ENCODE measurements around the gene RBM22.
A peak's percentile ranks its signal among the peaks of the same experiment; 100 is the strongest.

The RBM22 gene

GRCh38 chr5:150672237-150672883, 28.5 kb downstream of the RBM22 start:
- peak; percentile 48 for DNase-seq

GRCh38 chr5:150671509-150672236, 29.2 kb downstream of the RBM22 start:
- DNase-seq, result no peak

DNA sequence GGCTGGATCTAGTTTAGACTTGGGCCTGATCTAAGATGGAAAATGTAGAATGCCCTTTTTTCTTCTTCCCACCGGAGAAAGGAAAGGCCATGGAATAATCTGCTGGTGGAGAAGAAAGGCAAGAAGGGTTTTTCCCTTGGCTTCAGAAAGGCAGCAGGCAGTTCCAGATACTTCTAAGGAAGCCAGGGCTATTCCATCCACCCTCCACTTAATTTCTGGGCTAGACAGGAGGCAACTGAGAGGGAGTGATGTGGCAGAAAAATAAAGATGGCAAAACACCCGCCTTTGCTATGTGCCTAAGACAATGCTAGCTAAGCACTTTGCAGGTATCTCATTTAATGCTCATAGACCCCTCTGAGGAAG, 29.9 kb downstream of the RBM22 start:
- DNase-seq, result no peak

DNA sequence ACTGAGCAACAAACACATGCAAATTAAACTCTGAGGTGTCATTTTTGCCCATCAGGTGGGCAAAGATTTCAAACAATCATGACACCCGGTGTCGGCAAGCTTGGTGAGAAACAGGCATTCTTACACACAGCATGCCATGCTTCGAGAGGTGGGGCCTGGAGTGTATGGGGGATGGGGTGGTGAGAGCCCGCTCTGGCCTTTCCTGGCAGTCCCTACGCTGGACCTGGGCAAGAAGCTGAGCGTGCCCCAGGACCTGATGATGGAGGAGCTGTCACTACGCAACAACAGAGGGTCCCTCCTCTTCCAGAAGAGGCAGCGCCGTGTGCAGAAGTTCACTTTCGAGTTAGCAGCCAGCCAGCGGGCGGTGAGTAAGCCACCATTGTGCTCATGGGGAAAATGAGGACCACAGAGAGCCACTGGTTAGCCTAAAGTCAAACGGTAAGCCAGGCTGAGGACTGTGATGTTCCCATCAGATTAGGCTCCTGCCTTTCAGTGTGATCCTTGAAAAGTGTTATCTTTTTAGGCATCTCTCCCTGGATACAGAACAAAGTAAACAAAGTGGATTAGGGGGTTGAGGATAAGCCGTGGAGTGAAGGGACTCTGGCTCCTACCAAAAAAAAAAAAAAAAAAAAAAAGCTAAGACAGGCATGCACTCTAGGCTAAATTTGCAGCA, 30.5 kb downstream of the RBM22 start:
- DNase-seq, result no peak

- DNase-seq, result no peak
These were observed 35.8 kb downstream of the RBM22 start for GRCh38 chr5:150665044-150665443.

DNA sequence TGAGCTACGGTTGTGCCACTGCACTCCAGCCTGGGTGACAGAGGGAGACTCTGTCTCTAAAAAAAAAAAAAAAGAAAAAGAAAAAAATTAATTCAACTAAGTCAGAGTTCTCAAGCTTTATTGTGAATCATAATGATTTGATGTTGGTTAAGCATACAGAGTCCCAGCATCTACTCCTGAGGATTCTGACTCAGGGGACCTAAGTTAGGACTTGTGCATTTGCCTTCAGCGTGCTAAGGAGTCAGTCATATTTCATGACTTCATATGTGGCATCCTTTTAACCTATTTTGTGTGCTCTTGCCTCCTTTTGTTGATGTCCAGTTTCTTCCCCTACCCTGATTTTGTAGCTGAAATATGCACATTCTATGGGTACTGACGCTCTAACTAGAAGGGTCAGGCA, 36.9 kb downstream of the RBM22 start:
- DNase-seq, result no peak

DNA sequence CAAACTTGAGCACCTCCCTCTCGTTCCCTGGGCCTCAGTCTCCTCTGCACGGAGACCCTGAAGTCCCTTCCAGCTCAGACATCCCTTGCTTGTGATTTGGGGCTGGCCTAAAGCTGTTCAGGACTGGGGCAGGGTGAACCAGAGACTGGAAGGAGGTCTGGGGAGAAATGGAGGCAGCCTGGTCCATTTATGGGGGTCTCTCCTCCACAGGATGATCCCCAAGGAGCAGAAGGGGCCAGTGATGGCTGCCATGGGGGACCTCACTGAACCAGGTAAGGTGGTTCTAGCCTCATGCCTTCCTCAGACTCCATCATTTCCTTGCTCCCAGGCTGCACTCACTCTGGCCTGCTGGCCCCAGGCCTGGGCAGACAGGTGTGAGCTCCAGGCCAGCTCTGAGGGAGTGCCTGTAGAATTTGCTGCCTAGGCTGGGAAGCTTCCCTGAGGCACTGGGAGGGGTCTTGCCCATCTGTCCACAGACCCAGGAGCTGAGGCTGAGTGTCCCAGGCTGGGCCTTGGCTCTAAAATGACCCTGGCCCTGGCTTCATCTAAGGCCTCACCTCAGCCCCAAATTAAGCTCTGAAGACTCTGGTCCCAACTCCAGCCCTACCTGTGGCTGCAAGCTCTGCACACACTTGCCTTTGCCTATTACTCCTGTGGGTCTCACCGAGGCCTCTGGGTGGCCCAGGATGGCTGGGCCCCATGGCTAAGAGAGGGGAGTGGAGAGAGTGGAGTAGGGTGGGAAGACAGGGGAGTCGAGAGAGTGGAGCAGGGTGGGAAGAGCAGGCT, 37.9 kb downstream of the RBM22 start:
- DNase-seq, result no peak

- DNase-seq, result no peak
These were observed 38.9 kb downstream of the RBM22 start for GRCh38 chr5:150661821-150662596.

GRCh38 chr5:150661086-150661485, 39.8 kb downstream of the RBM22 start, which contains the start of gene MYOZ3:
TSS of gene MYOZ3 (plus strand) at chr5:150661251. CDS start at chr5:150662942, 1,691 bp downstream.
- DNase-seq, result no peak

- no peak for DNase-seq
These were observed 40.6 kb downstream of the RBM22 start for GRCh38 chr5:150660108-150660831.

DNA sequence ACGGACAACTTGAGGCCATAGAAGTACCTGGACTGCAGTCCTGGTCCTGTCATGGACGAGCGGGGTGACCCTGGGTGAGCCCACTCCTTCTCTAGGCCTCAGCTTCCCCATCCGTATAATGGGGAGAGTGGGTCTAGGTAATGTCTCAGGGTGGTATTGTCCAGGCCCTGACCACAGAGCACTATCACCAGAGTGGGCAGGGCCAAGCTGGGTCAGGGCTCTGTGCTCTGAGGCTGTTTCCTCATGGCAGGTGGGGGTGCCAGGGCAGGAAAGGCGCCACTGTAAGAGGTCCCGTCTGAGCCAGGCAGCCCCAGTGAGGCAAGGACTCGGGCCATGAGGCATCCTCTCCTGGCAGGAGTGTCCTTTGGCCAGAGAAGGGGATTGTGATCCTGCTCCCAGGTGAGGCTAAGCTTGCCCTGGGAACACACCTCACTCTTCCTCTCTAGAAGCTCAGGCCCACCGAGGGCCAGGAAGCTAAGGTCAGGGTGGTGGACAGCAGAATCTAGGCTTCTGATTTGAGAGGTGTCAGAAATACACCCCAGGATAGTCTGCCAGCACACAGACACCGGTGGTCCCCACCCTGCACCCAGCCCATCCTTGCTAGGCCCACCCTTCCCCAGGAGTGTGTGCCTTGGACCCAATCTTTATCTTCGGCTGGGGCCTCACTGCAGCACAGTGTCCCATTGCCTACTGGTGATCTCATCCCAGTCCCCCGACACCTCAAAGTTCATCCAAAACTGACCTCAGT, 41.3 kb downstream of the RBM22 start:
- DNase-seq, result no peak

DNA sequence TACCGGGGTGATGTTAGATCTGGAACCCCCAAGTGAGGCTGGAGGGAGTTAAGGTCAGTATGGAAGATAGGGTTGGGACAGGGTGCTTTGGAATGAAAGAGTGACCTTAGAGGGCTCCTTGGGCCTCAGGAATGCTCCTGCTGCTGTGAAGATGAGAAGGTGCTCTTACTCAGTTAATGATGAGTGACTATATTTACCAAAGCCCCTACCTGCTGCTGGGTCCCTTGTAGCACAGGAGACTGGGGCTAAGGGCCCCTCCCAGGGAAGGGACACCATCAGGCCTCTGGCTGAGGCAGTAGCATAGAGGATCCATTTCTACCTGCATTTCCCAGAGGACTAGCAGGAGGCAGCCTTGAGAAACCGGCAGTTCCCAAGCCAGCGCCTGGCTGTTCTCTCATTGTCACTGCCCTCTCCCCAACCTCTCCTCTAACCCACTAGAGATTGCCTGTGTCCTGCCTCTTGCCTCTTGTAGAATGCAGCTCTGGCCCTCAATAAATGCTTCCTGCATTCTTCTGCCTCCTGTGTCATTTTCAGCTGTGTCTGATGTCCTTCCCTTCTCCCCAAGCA, 42.1 kb downstream of the RBM22 start:
- no peak for DNase-seq

DNA sequence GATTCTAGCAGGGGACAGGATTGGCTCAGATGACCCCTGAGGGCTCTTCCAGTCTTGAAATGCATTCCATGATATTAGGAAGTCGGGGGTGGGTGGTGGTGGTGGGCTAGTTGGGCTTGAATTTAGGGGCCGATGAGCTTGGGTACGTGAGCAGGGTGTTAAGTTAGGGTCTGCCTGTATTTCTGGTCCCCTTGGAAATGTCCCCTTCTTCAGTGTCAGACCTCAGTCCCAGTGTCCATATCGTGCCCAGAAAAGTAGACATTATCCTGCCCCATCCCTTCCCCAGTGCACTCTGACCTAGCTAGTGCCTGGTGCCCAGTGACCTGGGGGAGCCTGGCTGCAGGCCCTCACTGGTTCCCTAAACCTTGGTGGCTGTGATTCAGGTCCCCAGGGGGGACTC, 42.7 kb downstream of the RBM22 start:
- no peak for DNase-seq

- no peak for DNase-seq
These were observed 44.4 kb downstream of the RBM22 start for GRCh38 chr5:150656191-150657132.

GRCh38 chr5:150655221-150655620, 45.6 kb downstream of the RBM22 start:
- no peak for DNase-seq

- DNase-seq, result no peak
These were observed 46.9 kb downstream of the RBM22 start for GRCh38 chr5:150653762-150654556.

DNA sequence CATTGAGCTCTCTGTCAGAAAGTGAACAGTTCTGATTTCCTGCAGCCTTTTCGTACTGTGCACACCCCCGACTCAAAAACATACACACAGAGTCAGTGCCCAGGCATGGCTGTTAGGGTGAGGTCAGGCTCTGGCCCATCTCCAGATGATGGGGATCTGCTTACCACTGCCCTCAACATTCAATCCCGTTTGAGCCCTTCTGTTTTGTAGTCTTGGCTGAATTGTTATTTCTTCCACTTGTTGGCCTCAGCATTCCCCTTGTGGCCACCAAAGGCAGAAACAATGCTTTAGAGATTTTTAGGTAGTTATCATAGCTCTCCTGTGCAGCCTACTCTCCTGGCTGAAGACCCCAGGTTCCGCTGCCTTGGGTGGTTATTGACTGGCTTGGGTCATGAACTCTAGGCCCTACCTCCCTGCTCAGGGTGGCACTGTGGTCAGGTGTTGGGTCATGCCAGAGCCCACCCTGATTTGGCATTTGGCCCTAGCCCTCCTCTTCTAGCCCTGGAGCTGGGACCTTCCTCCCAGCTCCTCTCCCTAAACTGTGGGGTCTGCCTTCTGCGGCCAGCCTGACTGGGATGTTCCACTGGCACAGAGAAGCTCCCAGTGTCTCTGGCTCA, 47.6 kb downstream of the RBM22 start:
- no peak for DNase-seq

Measured in GF-D8 (cell line).